NOMO-1 treated with dmso at 0.1 percent for 144 hours (cell line): ENCODE data around the gene TMEM229B.
"Not testable (repeated sequence)": the region's sequence is repeated elsewhere in the genome, so short reads cannot be mapped to it uniquely, and the experiment has no call there.

Experiments used
- DNase-seq: peaks from one replicate; lab custom pipeline; 2025; ENCODE audit not compliant: unreplicated experiment; lab: John Stamatoyannopoulos, UW

Gene TMEM229B

DNA sequence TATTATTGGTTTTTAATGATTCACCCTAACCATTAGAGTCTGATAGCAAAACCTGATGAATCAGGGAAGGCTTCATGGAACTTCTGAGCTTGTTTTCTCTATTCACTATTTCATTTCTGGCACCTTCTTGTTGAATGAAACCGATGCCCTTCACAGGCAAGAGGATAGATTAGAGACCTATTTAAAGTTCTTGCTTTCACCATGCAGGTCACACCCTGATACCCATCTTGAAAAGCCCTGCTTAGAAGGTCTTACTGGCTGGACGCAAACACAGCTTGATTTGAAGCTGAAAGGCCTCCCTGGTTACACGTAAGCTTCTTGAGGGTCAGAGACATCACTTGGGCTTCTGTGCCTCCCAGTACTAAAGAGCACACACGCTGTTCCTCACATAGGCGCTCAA lies 29.2 kb downstream of the TMEM229B start:
- no peak for DNase-seq

DNA sequence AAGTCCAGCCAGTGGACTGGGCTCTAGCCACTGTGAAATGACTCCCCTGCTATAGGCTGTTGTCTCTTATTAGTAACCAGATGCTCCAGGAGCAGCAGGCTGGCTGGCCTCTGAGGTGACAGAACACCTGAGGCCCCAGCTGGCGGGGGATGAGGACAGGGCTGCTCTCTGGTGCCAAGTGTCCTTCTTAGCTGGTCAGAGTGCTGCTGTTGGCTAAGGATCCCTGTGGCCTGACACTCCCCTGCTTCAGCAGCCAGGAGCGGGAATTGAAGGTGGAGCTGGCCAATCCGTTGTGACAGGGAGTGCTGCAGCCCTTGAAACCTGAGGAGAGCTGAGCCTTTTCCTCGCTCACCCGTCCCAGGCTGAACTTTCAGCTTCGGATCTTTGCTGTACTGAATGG lies 30.7 kb downstream of the TMEM229B start:
- no peak for DNase-seq

GRCh38 chr14:67456732-67457131 lies 31.8 kb downstream of the TMEM229B start:
- no peak for DNase-seq

GRCh38 chr14:67453575-67454300 lies 34.8 kb downstream of the TMEM229B start:
- DNase-seq: no peak

GRCh38 chr14:67451667-67452066 lies 36.9 kb downstream of the TMEM229B start:
- not testable (repeated sequence) for DNase-seq

GRCh38 chr14:67449096-67449495 lies 39.4 kb downstream of the TMEM229B start:
- DNase-seq: no peak

DNA sequence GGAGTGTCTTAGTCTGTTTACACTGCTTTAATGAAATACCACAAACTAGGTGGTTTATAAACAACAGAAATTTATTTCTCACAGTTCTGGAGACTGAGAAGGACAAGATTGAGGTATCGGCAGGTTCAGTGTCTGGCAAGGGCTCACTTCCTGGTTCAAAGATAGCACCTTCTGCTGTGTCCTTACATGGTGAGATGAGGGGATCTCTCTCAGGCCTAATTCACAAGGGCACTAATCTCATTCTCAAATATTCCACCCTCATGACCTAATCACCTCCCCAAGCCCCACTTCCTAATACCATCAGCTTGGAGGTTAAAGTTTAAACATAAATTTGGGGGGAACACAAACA lies 41.5 kb downstream of the TMEM229B start:
- no peak for DNase-seq

DNA sequence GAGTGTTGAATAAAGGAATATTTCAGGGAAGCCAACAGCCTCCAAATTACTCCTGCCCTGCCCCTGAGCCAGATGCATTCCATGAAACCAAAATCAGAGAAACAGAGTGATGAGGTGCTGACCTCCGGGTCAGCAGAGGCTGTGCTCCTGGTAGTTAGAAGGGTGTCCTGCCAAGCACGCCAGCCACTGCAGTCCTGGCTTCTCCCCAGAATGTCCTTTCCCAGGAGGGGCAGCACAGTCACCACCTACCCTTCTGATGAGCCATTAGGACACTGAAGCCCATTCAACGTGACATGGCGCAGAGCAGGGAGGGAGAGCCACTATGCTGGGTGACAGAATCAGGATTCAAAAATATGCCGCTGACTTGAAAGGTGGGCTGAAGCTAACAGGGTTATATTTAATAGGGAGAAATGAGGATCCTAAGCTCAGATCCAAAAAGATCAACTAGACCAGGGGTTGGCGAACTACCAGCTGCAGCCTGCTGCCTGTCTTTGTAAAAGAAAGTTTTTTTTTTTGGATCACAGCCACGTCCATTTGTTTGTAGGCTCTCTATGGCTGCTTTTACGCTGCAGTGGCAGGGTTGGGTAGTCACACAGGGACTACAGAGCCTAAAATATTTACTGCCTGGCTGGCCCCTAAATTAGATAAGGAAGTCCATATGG lies 42.0 kb downstream of the TMEM229B start:
- DNase-seq: no peak

DNA sequence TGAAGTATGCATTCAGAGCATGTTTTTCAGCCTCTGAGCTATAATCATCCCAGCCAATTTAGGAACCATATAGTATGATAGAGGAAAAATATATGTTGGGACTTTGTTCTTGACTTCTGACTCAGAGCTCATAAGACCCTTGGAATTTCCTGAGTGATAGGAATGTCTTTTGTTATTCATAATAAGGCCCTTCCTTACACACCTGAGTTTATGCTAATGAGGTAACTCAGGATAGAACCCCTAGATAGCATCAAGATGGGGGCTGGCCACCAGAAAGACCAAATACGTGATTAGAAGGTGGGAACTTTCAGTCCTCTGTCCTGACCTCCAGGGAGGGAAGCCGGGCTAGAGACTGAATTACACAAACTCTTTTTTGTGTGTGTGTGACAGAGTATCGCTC lies 44.1 kb downstream of the TMEM229B start:
- no peak for DNase-seq

GRCh38 chr14:67442139-67442906 lies 46.2 kb downstream of the TMEM229B start:
- DNase-seq: no peak

DNA sequence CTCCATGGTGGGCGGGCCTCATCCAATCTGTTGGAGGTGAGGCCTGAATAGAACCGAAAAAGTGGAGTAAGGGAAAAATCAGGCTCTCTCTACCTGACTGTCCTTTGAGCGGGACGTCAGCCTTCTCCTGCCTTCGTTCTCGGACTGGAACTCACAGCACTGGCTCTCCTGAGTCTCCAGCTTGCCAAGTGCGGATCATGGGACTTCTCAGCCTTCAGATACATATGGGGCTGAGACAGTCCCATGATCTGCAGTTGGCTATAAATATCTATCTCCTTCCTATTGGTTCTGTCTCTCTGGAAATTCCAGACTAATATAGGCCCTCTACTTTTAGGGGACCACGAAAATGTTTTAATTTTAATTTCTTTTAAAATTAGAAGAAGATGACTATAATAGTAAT lies 46.8 kb downstream of the TMEM229B start:
- DNase-seq: no peak

GRCh38 chr14:67441256-67441655 lies 47.3 kb downstream of the TMEM229B start:
- no peak for DNase-seq

DNA sequence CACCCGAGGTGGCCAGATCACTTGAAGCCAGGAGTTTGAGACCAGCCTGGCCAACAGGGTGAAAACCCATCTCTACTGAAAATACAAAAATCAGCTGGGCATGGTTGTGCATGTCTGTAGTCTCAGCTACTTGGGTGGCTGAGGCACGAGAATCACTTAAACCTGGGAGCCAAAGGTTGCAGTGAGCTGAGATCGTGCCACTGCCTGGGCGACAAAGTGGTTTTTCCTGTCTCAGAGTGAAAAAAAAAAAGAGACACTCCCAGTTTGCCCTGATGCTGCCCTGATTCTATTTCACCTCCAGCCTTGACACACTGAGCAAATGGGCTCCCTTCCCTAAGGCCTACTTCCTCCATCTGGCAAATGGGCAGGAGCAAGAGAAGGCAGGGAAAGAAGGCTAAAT lies 48.0 kb downstream of the TMEM229B start:
- no peak for DNase-seq

GRCh38 chr14:67438969-67439368 lies 49.6 kb downstream of the TMEM229B start:
- DNase-seq: no peak

GRCh38 chr14:67436006-67436866 lies 52.3 kb downstream of the TMEM229B start:
- no peak for DNase-seq

- DNase-seq: no peak
These were observed 52.9 kb downstream of the TMEM229B start for GRCh38 chr14:67435603-67436002.

DNA sequence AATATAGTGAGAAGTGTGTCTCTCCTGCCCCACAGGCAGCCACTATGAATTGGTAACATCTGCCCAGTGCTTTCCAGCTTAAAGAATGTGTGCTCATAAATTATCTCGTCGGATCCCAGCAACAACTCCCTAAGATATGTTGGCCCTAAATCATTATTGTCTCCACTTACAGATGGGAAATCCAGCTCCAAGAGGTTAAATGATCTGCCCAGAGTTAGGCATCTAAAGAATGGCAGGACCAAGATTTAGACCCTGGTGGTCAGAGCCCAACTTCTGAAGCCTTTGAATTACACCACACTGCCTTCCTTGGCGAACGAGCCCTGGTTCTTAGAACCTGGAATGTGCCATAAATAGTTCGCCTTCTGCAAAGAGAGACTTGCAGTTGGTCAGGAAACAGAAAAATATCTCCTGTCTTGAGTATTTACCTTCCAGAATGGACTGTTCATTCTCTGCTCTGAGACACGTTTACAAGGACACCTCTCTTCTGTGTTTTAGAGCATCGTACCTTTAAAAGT lies 56.4 kb downstream of the TMEM229B start:
- DNase-seq: no peak

GRCh38 chr14:67429510-67430205 lies 58.9 kb downstream of the TMEM229B start:
- no peak for DNase-seq

GRCh38 chr14:67428501-67429031 lies 60.0 kb downstream of the TMEM229B start:
- DNase-seq: no peak

DNA sequence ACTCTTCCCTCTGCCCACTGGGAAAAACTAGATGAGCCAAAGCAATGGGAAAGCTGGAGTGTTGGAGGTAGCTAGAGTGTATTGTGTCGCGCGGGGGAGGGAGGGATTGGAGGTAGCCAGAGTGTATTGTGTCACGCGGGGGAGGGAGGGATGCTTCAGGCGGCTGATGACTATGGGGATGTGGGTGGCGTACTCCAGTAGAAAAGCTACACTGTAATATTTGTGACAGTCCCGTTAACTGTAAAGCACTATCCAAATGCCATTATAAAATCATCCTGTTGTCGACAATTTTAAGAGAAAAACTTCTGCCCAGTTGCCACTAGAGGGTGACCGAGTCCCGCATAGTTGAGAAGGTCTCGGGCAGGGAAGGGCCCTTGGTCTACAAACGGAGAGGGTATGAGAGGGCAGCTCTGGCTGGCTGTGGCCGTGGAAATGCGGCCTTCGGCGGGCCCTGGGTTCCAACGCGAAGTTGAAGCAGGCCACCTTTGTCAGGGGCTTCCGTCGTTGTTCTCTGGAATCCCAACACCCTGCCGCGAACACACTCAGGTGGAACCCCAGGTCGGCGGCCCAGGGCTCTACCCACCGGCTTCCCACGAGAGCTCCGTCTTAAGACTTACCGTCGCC lies 61.4 kb downstream of the TMEM229B start:
- DNase-seq: peak; percentile 57
